ENCODE data around the gene SBF2. TPM values are rescaled to one million over a fixed set of nuclear protein-coding genes. Genes with fewer than 3 reads are reported as not detected.

SBF2 gene
- total RNA-seq, 1 experiment from 2014 or later: 30.2 TPM

GRCh38 chr11:9953994-9954626 lies 339.9 kb downstream of the SBF2 start:
- H3K4me1 Mint-ChIP-seq: peaks cover 12 to 19% of the 10 kb centered on the region in 2 experiments
- H3K18ac ChIP-seq (ENCODE audit: insufficient read length, low read depth, low read length): no peak overlapping the region
- H3K27ac Mint-ChIP-seq: no peak overlapping the region
- no peak overlapping the region for H2BK20ac ChIP-seq (ENCODE audit: low read depth, low read length, poor library complexity, severe bottlenecking)
- H2BK120ac ChIP-seq (ENCODE audit: low read depth, low read length, poor library complexity, severe bottlenecking): no peak overlapping the region
- H3K4me3 Mint-ChIP-seq: no peak overlapping the region
- no peak for TF ChIP-seq CTCF (conservative IDR thresholded peaks at IDR 0.05)
- no peak overlapping the region for H3K4me2 ChIP-seq (ENCODE audit: insufficient read depth, insufficient read length, low read length)
- no CpG with 5 or more reads among the region's 3 CpGs for WGBS (ENCODE audit: extremely low coverage, insufficient read length, low lambda C conversion rate)
- no peak overlapping the region for H3K14ac ChIP-seq (ENCODE audit: insufficient read depth, low read length)
- H3K56ac ChIP-seq (ENCODE audit: insufficient read length, low read depth, low read length): no peak overlapping the region
- H3K9ac ChIP-seq (ENCODE audit: extremely low read depth, insufficient read length, low read length): no peak overlapping the region
- H3K9me3 ChIP-seq (ENCODE audit: control insufficient read depth, low read depth, low read length): no peaks in the 10 kb centered on the region
- no peak overlapping the region for H3K4ac ChIP-seq (ENCODE audit: low read depth, low read length)
- H3K23ac ChIP-seq (ENCODE audit: insufficient read length, low read depth, low read length): no peak overlapping the region
- H2AFZ ChIP-seq (ENCODE audit: low read length): no peak overlapping the region
- H3K36me3 Mint-ChIP-seq (ENCODE audit: insufficient read depth in 1 of 3, low read depth in 3 of 3): peaks cover 8 to 10% (median 8%) of the 10 kb centered on the region in 3 experiments; a peak in 6 of 7 replicates
- H3K79me2 ChIP-seq (ENCODE audit: insufficient read depth, low read length): no peaks in the 10 kb centered on the region
- H3K4me1 ChIP-seq (ENCODE audit: insufficient read depth, low read length): no peaks in the 10 kb centered on the region
- no peaks in the 10 kb centered on the region for H3K27me3 Mint-ChIP-seq (ENCODE audit: low read depth)
- no peak overlapping the region for H3T11ph ChIP-seq (ENCODE audit: low read length)
- H4K20me1 ChIP-seq (ENCODE audit: control insufficient read depth, insufficient read depth, insufficient read length): no peaks in the 10 kb centered on the region
- no peaks in the 10 kb centered on the region for H3K23me2 ChIP-seq (ENCODE audit: insufficient read length, low read depth, low read length, poor library complexity, severe bottlenecking)
- no peaks in the 10 kb centered on the region for H3K27me3 ChIP-seq (ENCODE audit: insufficient read depth, low read length)
- no peaks in the 10 kb centered on the region for H3K9me3 Mint-ChIP-seq
- H2AK5ac ChIP-seq (ENCODE audit: insufficient read length, low read length): no peak overlapping the region
- H3K79me1 ChIP-seq (ENCODE audit: insufficient read depth, low read depth, low read length, poor library complexity, severe bottlenecking): no peaks in the 10 kb centered on the region
- no peak overlapping the region for H4K91ac ChIP-seq (ENCODE audit: insufficient read length, low read depth, low read length)
- no peak for DNase-seq
- H4K5ac ChIP-seq (ENCODE audit: insufficient read length, low read depth, low read length): no peak overlapping the region
- H2BK5ac ChIP-seq (ENCODE audit: insufficient read length, low read length): no peak overlapping the region
- H2BK12ac ChIP-seq (ENCODE audit: insufficient read length, low read depth, low read length): no peak overlapping the region
- no peak overlapping the region for H3K27ac ChIP-seq (ENCODE audit: insufficient read length, low read depth, low read length)
- no peak overlapping the region for H4K8ac ChIP-seq (replicated peaks; ENCODE audit: insufficient read length, low read depth, low read length)
- H2BK15ac ChIP-seq (ENCODE audit: low read depth, low read length): no peak overlapping the region

Measured in H9 (cell line).